GM13977 (cell line): ENCODE results near the gene CNBD2.
"Not testable (repeated sequence)": the region's sequence is repeated elsewhere in the genome, so short reads cannot be mapped to it uniquely, and the experiment has no call there.

Experiments used
- DNase-seq: peaks from one replicate; pipeline ENCODE4 v3.0.0; 2012; ENCODE audit warnings: low spot score
- in situ Hi-C: fragments of 300-500 bp; cut with MboI; formaldehyde crosslinking; loops from one replicate; pipeline ENCODE4 v1.12.0; 2022; ENCODE audit warnings: low sequenced_read_pairs, low pct_unique_long_range_greater_than_20kb, mixed read lengths, inconsistent platforms; ENCODE audit not compliant: unreplicated experiment
- TF ChIP-seq, protein P1 (sequence below): IDR thresholded peaks from 2 replicates; pipeline ENCODE4 v1.5.1; 2012; ENCODE audit warnings: mild to moderate bottlenecking, control low read depth; ENCODE audit not compliant: insufficient read depth; ENCODE audit errors: extremely low read depth, missing control alignments

CNBD2 gene

DNA sequence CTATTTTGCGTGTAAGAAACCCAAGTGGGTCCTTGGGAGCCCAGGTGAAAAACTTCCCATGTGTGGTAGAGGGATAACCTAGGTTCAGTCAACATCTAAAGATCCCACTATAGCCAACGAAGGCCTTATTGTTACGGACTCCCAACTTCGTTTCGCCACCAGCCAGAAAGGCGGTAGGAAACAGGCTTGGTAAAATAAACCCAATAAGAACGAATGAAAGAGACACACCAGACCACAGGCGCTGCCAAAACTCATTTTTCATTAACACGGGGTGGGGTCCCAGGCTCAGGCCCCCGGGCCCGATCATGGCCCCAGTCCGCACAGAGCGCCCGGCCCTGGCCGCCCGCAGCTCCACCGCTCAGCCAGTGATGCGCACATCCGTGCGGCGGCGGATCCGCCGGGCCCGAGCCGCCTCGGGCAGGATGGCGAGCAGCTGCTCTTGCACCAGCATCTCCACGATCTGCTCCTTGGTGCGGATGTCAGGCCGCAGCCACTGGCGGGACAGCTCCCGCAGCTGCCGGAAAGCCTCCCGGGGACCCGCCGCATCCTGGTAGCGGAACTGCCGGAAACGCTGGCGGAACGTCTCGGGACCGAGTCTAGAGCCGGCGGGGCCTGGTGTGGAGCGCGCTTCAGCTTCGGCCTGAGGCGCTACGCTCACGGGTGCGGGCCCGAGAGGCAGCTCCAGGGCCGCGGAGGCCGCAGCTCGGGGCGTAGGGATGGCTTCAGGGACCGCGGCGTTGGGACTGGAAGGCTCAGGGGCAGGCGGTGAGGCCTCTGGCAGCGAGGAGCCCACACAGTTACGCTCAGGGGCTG is 14.8 kb upstream of the CNBD2 start:
- peak; percentile 53 for DNase-seq
- TF ChIP-seq, protein P1, sequence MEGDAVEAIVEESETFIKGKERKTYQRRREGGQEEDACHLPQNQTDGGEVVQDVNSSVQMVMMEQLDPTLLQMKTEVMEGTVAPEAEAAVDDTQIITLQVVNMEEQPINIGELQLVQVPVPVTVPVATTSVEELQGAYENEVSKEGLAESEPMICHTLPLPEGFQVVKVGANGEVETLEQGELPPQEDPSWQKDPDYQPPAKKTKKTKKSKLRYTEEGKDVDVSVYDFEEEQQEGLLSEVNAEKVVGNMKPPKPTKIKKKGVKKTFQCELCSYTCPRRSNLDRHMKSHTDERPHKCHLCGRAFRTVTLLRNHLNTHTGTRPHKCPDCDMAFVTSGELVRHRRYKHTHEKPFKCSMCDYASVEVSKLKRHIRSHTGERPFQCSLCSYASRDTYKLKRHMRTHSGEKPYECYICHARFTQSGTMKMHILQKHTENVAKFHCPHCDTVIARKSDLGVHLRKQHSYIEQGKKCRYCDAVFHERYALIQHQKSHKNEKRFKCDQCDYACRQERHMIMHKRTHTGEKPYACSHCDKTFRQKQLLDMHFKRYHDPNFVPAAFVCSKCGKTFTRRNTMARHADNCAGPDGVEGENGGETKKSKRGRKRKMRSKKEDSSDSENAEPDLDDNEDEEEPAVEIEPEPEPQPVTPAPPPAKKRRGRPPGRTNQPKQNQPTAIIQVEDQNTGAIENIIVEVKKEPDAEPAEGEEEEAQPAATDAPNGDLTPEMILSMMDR, result no peak
- in situ Hi-C loops, result no loop called here

DNA sequence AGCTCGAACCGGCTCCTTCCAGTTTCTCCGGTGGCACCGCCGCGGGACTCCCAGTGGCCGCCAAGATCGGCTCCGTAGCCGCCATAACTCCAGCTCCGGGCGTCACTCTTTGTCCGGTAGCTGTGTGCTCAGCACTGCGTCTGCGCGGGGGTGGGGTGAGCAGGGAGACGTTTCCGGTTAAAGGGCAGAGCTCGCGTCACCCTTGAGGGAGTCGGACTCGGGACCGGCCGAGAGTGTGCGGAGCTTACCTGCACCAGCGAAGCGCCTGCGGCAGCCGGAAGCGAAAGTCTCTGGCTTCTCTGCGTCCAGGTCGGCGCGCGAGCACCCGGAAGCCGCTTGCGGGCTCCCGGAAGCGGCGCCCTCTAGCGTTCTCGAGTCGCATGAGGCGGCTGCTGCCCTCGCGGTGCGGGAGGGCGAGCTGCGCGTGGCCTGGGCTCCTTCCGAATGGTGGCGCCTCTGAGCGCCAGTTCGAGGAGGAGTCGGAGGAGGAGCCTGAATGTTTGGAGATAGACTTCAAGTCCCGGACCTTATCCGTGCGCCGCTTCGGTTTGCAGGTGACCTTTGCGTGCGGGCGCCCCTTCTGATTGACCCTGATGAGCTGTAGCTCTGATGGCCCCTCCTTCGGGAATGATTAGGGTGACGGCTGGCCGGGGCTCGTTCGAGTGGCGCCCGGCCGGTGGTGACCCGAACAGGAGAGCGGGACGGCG is 14.0 kb upstream of the CNBD2 start, which contains the start of gene SCAND1:
TSS of gene SCAND1 (minus strand) at position 303 of the 707 bp plus-strand sequence. CDS start at position 85, 218 bp downstream.
- peak; percentile 96 for DNase-seq
- in situ Hi-C loops, result no loop called here
- TF ChIP-seq, protein P1, result peak; percentile 100

DNA sequence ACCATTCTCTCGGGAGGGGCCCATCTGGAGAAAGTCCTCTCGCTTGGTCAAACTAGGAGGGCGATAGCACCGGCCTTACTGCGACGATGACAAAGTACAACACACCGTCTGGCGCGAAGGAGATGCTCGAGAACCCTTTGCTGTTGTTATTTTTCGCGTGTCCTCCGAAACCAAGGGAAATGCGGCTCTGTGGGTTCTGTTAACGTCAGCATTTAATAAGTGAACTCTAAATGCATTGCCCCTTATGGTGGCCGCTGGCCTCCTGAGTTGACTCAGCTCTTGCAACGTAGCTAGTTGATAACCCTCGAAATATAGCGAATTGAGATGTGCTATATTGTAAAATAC is 13.5 kb upstream of the CNBD2 start:
- TF ChIP-seq, protein P1, result no peak
- in situ Hi-C loops, result no loop called here
- no peak for DNase-seq

DNA sequence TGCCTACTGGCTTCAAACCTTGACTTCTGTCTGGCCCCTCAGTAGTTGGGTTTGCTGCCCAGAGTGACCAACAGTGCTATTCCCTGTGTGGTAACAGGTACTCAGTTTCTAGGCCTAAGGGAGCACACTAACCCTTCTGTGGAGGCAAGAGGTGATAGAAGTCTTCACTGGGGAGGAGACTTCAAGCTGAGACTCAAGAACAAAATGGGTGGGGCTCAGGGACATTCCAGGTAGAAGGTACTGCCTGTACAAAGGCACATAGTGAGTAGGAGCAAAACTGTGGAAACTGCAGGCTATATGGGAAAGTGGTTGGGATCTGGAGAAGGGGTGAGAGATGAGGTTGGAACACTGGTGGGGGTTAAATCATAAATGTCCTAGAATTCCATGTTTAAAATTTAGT is 11.8 kb upstream of the CNBD2 start:
- TF ChIP-seq, protein P1, result no peak
- in situ Hi-C loops, result no loop called here
- DNase-seq, result no peak

DNA sequence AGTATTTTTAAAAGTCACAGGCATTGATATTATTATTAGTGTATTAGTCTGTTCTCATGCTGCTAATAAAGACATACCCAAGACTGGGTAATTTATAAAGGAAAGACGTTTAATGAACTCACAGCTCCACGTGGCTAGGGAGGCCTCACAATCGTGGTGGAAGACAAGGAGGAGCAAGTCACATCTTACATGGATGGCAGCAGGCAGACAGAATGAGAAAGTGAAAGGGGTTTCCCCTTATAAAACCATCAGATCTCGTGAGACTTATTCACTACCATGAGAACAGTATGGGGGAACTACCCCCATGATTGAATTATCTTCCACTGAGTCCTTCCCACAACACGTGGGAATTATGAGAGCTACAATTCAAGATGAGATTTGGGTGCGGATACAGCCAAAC is 9.1 kb upstream of the CNBD2 start:
- in situ Hi-C loops, DNase-seq: not testable (repeated sequence)

DNA sequence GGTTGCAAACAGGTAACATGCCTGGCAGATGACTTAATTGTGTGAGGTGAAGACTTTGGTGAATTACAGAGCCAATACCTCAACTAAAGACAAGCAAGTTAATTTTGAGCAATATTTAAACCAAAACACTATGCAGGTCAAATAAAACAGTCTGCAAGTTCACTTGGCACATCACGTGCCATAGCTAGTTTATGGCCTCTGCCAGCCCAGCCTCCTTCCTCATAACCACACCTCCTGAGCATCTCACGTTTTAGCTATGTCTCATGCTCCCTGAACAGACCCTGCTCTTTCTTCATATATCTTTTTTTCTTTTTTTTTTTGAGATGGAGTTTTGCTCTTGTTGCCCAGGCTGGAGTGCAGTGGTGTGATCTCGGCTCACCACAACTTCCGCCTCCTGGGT is 4.5 kb upstream of the CNBD2 start:
- no peak for DNase-seq
- TF ChIP-seq, protein P1, result no peak
- in situ Hi-C loops, result no loop called here

DNA sequence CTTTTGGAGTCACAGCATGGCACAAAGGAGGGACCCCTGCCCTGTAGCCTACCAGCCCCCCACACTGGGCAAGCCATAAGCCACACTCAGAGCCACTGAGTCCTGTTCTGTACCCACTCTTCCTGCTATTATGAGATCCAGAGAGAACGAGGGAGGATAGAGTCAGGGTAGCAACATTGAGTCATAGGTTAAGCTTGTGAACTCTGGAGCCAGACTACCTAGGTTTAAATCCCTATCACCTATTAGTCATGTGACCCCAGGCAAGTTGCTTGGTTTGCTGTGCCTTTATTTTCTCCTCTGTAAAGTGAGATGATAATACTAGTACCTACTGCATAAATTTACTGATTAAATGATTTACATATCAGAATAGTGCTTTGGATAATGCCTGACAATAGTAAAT is 540 bp downstream of the CNBD2 start:
- in situ Hi-C loops, result no loop called here
- no peak for DNase-seq
- TF ChIP-seq, protein P1, result no peak
